Hematopoietic multipotent progenitor cell treated with erythropoietin and hydrocortisone succinate and interleukin-3 and kit ligand, for 8 days (in vitro differentiated cells): ENCODE results near the gene S100A7A.
"Not testable (repeated sequence)": the region's sequence is repeated elsewhere in the genome, so short reads cannot be mapped to it uniquely, and the experiment has no call there.

Experiments
- DNase-seq: peaks from one replicate; pipeline ENCODE4 v3.0.0-alpha.2; 2015

S100A7A gene

DNA sequence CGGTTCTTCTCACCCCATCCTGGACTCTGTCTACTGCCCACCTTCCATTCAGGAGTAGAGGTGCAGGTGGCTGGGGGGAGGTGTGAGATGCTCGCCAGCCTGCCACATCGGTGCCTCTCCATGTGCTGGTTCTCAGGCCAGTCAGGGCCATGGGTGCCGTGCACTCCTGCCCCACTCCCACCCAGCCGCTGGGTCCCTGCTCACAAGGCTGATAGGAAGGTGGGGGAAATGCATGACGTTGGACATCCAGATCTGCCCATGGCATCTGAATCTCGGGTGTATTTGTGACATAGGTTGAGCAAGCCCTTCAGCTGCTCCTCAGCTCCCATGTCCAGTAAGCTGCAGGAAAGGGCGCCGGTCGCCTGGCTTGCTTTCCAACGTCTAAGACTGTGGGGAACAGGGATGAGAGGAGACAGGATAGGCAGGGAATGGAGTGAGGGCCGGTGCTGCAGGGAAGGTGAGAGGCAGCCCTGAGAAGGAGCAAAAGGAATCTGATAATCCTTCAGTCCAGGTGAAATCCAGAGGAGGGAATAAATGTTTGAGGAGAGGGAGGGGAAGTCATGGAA is 11.8 kb downstream of the S100A7A start:
- DNase-seq: no peak

DNA sequence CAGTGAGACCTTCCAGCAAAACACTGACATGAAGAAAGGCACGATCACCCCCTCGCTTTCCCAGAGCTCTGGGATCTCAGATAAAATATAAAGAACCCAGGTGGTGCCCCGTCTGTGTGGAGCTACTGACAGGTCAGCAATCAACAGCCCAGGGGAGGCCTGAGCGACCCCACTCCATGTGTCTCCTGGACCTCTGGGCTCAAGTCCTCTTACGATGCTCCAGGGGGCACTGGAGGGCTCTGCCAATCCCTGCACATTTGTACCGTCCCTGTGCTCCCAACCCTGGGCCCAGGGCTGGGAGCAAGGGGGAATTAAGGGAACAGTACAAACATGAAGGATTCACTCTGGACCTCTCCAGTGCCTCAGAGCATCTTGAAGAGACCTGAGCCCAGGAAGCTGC is 12.5 kb downstream of the S100A7A start:
- no peak for DNase-seq

- no peak for DNase-seq
Observed at GRCh38 chr1:153429266-153430165, 13.2 kb downstream of the S100A7A start.

GRCh38 chr1:153430166-153430553 is 13.8 kb downstream of the S100A7A start:
- DNase-seq: no peak

DNA sequence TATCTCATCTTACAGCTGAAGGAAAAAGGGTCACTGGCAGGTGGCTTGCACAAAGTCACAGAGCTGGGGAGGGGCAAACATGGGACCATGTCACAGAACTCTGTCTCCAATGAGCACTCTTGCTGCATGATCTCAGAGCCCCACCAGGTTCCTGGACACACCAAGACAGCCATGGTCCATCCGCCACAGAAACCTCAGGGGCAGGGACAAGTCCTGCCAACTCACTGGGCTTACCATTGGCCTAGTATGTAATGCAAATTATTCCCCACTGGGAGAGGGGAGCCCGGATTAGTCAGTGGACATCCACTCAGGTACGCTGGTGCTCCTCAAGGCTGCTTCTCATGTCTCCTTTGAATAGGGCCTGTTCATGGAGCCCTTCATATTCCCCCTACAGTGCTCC is 14.2 kb downstream of the S100A7A start:
- no peak for DNase-seq

DNA sequence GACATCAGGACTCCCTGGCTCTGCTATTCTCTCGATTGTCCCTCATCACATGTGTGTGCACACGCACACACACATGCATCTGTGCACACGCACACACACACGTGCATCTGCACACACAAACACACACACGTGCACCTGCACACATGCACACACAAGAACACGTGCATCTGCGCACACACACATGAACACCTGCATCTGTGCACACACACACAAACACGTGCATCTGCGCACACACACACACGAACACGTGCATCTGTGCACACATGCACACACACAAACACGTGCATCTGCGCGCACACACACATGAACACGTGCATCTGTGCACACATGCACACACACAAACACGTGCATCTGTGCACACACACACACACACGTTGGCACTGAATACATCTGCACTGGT is 14.7 kb downstream of the S100A7A start:
- no peak for DNase-seq

DNA sequence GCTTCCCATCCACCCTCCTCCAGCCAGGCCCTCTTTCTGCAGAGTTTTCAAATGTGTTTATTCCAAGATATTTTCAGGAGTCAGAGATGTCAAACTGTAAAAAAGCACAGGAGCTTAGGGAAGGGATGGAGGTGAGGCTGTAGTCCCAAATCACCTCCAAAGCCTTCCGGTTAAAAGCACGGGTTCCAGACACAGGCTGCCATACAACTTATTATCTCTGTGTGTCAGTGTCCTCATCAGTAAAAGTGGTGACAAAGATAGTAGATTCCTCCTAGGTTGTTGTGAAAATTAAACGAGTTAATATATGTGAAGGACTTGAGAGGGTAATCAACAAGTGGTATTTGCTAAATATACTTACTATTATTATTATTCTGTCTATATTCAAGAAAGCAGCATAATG is 15.1 kb downstream of the S100A7A start:
- no peak for DNase-seq

GRCh38 chr1:153431928-153432327 is 15.6 kb downstream of the S100A7A start:
- DNase-seq: no peak

- DNase-seq: peak; percentile 70
Observed at GRCh38 chr1:153432874-153433681, 16.8 kb downstream of the S100A7A start.

DNA sequence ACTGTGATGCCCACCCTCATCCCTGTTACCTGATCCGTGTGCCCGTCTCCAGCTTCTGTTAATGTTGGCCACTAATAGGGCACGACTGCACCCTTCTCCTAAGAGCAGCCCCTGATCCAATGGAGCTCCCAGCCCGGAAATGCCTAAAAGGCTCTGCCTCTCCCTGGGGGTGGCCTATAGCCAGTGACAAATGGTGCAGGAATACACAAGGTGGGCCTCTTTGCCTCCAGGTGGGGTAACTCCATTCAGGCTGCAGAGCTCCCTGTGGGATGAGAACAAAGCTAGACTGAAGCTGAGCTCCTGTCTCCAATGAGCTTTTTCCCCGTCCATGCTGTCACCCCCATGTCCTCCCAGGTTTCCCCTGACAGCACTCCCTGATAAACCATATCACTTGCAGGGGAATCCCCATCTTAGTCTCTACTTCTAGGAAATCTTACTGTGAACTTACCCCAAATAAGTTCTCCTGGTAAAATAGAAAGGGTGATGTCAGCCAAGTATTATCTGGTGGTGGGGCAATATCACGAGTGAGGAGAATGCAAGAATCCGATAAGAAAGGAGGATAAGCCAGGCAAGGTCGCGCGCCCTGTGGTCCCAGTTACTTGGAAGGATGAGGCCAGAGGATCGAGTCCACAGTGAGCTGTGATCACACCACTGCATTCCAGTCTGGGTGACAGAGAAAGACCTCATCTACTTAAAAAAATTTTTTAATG is 18.6 kb downstream of the S100A7A start:
- DNase-seq: peak; percentile 75

GRCh38 chr1:153437236-153437635 is 20.9 kb downstream of the S100A7A start:
- no peak for DNase-seq

DNA sequence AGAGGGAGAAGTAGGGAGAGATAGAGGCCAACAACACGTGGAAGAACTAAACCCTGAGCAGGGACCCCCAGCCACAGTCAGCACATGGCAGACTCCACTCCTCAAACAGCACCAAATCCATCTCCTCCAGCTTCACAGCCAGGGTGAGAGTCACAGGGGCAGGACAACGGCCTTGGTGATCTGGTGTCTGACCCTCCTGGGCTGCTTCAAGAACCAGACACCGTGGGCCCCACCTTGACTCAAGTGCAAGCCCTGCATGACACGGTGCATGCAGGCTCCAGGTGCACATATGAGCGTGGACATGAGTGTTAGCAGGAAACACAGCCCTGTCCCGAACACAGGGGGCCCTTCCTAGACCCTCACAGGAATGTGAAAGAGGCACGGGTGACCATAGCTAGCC is 22.3 kb downstream of the S100A7A start:
- DNase-seq: no peak

DNA sequence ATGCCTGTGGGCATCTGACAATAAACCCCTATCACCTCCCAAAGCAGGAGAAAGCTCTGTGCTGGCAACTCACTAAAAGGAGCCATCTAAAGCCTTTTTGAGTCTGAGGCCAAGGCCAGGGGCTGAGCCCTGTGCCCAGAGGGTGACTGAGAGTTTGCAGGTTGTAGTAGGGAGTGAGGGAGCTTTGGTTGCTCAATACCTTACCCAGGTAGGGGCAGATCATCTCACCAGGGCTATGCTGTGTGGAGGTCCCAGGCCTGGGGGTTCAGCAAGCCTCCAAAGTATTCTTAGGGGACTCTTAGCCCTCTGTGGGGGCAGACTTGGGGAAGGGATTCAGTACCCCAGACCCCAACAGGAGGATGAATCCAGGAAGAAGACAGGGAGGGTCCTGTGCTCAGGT is 23.0 kb downstream of the S100A7A start:
- DNase-seq: no peak

DNA sequence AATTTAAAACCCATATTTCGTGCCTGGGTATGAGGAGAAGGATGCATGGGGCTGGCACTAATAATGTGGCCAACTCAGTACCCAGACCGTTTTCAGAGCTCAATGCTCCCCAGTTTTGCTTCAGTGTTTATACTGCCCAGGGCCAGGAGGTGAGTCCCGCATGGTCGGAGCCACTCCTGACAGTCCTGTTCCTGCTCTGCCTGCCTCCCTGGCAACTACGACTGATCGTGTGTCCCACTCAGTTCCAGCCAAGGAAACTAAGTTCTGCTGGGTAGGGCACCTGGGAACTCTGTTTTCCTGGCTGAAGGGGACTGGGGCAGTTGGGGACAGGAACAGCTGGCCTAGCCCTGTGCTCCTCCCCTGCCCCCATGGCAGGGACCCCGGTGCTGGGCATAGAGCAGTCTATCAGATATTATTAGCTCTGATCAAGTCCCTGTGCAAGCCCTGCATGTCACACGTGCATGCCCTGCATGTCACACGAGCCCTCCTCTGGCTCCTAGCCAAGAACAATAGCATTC is 25.0 kb downstream of the S100A7A start:
- no peak for DNase-seq

- no peak for DNase-seq
Observed at GRCh38 chr1:153443486-153443885, 27.2 kb downstream of the S100A7A start.

DNA sequence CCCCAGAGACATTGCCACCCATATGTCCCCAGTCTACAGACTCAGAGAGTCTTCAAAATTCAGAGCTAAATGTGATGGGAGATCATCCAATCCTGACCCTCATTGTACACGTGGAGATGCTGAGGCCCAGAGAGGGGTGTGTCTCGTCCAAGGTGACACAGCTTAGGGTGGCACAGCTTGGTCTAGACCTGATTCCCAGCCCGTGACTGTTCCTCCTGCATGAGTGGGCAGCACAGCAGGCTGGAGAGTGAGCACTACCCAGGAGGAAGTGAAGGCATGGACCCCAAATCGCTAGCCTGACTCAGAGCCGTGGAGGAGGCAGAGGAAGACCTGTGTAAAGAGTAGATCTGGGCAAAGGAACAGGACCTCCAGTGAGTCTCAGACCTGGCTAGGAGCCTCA is 27.8 kb downstream of the S100A7A start:
- DNase-seq: no peak

DNA sequence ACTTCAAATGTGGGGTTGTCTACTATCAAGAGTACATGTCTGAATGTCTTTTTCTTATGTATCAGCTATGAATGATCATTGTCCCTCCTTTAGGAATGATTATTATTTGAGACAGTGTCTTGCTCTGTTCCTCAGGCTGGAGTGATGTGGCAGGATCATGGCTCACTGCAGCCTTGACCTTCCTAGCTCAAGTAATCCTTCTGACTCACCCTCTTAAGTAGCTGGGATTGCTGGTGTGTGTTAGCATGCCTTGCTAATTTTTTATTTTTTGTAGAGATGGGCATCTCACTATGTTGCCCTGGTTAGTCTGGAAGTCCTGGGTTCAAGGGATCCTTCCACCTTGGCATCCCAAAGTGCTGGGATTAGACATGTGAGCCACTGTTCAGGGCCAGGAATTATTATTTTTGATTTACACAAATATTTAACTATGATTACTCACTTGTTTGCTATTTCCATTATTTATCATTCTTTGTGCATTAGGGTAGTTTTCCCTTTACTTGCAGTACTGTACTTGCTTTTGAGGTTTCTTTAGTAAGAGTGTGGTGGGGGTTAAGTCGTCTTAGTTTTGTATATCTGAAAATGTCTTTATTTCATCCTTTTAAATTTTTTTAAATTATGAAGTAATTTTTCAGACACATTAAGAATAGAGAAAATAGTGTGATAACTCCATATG is 31.3 kb downstream of the S100A7A start:
- DNase-seq: no peak

- not testable (repeated sequence) for DNase-seq
Observed at GRCh38 chr1:153448851-153449250, 32.5 kb downstream of the S100A7A start.

DNA sequence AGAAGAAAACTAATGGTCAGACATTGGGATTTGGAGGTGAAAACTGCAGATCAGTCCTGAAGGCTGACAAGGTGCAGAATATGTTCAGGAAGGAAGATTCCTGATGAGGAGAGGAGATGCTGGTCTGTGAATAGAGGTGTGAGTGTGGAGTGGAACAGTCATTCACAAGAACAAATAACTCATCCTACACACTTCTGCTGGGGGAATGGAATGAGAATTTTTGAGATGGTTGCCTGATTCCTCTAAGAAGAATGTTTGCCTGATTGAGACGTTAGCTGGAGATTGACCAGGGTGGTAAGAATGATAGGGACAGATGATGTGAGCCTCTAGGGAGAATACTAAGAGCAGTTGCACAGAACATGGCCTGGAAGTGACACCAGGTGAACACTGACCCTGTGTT is 40.1 kb downstream of the S100A7A start:
- no peak for DNase-seq

DNA sequence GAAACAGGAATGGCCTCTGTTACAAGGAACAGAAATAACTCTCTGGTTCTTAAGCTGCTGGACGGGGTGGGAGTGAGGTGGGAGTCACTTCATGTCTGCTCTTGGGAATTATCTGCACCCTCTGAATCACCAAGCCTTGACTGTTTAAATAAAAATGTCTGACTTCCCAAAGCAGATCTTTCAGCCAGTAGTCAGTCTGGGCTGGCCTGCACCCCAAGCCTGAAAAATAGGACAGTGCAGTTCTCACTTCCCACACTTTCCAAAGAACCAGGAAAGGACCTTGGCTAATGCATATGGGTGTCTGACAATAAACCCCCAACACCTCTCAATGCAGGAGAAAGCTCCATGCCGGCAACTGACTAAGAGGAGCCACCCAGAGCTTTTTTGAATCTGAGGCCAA is 43.3 kb downstream of the S100A7A start:
- no peak for DNase-seq

DNA sequence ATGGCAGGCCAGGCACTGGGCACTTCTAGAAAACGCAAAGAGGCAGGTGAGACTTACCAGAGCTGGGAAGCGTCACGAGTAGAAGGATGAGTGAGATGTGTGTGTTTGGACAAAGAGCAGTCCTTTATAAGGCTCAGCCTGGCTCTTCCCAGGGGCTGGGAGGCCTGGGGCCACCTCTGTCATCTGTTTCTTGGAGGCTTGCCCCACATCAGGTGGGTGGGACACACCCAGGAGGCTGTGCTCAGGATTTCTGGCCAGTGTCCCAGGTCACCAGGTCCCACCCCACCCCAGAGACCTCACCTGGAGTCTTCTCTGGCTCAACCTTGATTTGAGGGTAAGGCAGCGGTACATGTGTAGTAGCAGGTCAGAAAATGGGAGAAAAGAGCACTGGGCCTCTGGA is 44.2 kb downstream of the S100A7A start, which contains the start of gene S100A7:
TSS of gene S100A7 (minus strand) at position 101 of the 400 bp plus-strand sequence. CDS start 1,638 bp downstream, outside the sequence.
- no peak for DNase-seq

DNA sequence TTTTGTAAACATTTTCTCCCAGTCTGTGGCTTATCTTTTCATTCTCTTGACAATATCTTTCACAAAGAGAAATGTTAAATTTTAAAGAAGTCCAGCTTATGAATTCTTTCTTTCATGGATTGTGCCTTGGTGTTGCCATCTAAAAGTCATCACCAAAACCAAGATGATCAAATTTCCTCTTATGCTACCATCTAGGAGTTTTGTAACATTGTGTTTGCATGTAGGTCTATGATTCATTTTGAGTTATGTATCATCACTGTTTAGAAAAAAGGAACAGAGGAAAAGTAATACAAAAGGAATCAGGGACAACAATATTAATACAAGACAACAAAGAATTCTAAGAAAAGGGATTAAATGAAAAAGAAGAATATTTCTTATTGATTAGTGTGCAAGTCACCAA is 46.4 kb downstream of the S100A7A start:
- not testable (repeated sequence) for DNase-seq
